Ishikawa (cell line): Measurements from ENCODE around the gene SLC16A14.
A peak's percentile ranks its signal among the peaks of the same experiment; 100 is the strongest.

ENCODE experiments used
- CEBPB ChIP-seq: IDR thresholded peaks from 2 replicates; pipeline ENCODE4 v1.6.1; 2012
- CREB1 ChIP-seq: IDR thresholded peaks from 2 replicates; pipeline ENCODE4 v1.6.1; 2012; ENCODE audit warnings: low read depth
- EGR1 ChIP-seq: IDR thresholded peaks from 2 replicates; pipeline ENCODE4 v1.6.1; 2012
- EP300 ChIP-seq: IDR thresholded peaks from 2 replicates; pipeline ENCODE4 v1.6.1; 2012; ENCODE audit warnings: borderline replicate concordance
- FOXM1 ChIP-seq: IDR thresholded peaks from 2 replicates; pipeline ENCODE4 v1.6.1; 2012; ENCODE audit warnings: low read depth, borderline replicate concordance
- MAX ChIP-seq: IDR thresholded peaks from 2 replicates; pipeline ENCODE4 v1.6.1; 2012
- NFIC ChIP-seq: IDR thresholded peaks from 2 replicates; pipeline ENCODE4 v1.6.1; 2012
- RAD21 ChIP-seq: IDR thresholded peaks from 2 replicates; pipeline ENCODE4 v1.6.1; 2012; ENCODE audit warnings: low read depth
- TAF1 ChIP-seq: IDR thresholded peaks from 2 replicates; pipeline ENCODE4 v1.6.1; 2012; ENCODE audit warnings: low read depth, mild to moderate bottlenecking
- TCF12 ChIP-seq: IDR thresholded peaks from 2 replicates; pipeline ENCODE4 v1.6.1; 2012; ENCODE audit warnings: low read depth
- TEAD4 ChIP-seq: IDR thresholded peaks from 2 replicates; pipeline ENCODE4 v1.6.1; 2012
- USF1 ChIP-seq: IDR thresholded peaks from 2 replicates; pipeline ENCODE4 v1.6.1; 2012
- YY1 ChIP-seq: IDR thresholded peaks from 2 replicates; pipeline ENCODE4 v1.6.1; 2012; ENCODE audit warnings: low read depth
- ZBTB7A ChIP-seq: IDR thresholded peaks from 2 replicates; pipeline ENCODE4 v1.6.1; 2012; ENCODE audit warnings: low read depth
- TF ChIP-seq, protein P1 (sequence below): IDR thresholded peaks from 2 replicates; pipeline ENCODE4 v1.6.1; 2012; ENCODE audit warnings: low read depth, mild to moderate bottlenecking

SLC16A14 gene

GRCh38 chr2:230068651-230069055 is at the start of gene SLC16A14:
Gene SLC16A14, minus strand, starts transcription at chr2:230068924. Its CDS starts 9,572 bp downstream, at chr2:230059352.
- TF ChIP-seq MAX: peak; percentile 79
- TF ChIP-seq, protein P1, sequence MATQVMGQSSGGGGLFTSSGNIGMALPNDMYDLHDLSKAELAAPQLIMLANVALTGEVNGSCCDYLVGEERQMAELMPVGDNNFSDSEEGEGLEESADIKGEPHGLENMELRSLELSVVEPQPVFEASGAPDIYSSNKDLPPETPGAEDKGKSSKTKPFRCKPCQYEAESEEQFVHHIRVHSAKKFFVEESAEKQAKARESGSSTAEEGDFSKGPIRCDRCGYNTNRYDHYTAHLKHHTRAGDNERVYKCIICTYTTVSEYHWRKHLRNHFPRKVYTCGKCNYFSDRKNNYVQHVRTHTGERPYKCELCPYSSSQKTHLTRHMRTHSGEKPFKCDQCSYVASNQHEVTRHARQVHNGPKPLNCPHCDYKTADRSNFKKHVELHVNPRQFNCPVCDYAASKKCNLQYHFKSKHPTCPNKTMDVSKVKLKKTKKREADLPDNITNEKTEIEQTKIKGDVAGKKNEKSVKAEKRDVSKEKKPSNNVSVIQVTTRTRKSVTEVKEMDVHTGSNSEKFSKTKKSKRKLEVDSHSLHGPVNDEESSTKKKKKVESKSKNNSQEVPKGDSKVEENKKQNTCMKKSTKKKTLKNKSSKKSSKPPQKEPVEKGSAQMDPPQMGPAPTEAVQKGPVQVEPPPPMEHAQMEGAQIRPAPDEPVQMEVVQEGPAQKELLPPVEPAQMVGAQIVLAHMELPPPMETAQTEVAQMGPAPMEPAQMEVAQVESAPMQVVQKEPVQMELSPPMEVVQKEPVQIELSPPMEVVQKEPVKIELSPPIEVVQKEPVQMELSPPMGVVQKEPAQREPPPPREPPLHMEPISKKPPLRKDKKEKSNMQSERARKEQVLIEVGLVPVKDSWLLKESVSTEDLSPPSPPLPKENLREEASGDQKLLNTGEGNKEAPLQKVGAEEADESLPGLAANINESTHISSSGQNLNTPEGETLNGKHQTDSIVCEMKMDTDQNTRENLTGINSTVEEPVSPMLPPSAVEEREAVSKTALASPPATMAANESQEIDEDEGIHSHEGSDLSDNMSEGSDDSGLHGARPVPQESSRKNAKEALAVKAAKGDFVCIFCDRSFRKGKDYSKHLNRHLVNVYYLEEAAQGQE: no peak

GRCh38 chr2:230106771-230107170 is 38.0 kb upstream of the SLC16A14 start:
- TF ChIP-seq TAF1 (no peak), TCF12 (no peak), CEBPB (no peak), YY1 (no peak), RAD21 (no peak), ZBTB7A (no peak), TEAD4 (no peak), MAX (no peak)

GRCh38 chr2:230097841-230098240 is 29.1 kb upstream of the SLC16A14 start:
- TF ChIP-seq TCF12 (no peak), RAD21 (no peak), EP300 (no peak), YY1 (no peak), CREB1 (no peak), FOXM1 (no peak), EGR1 (no peak), CEBPB (no peak), TAF1 (no peak), ZBTB7A (no peak), USF1 (no peak), TEAD4 (no peak), NFIC (no peak), MAX (no peak)
- TF ChIP-seq, protein P1: no peak

GRCh38 chr2:230097424-230097823 is 28.7 kb upstream of the SLC16A14 start:
- no peak for TF ChIP-seq EGR1
- TF ChIP-seq TEAD4: no peak

DNA sequence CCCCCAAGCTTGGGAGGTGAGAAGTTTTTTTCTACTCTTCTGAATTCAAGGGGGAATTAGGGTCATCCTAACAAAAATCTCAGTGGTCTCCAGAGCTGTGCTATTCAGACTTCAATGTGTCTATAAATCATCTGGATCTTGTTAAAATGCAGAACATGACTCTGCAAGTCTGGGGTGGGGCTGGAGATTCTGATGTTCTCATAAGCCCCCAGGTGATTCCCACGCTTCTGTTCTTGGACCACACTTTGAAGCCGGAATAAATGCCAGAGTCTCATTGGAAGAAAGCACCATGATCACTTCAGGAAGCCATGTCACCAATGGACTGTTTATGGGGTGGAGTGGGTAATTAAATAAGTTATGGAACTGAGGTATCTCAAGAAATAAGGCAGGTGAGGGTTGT is 22.2 kb upstream of the SLC16A14 start:
- TF ChIP-seq, protein P1: no peak
- TF ChIP-seq CREB1 (no peak), YY1 (no peak), CEBPB (no peak), TCF12 (no peak), EP300 (no peak), USF1 (no peak), EGR1 (no peak), NFIC (no peak), FOXM1 (no peak), RAD21 (no peak), TEAD4 (no peak), TAF1 (no peak), MAX (no peak), ZBTB7A (no peak)
